GM21723 (cell line): Measurements from ENCODE around the gene BRD4.

Source experiments
- ATAC-seq: cut with Tn5 transposase; IDR thresholded peaks from one replicate; pipeline ENCODE4 v1.9.1; 2021; ENCODE audit warnings: mild to moderate bottlenecking, moderate library complexity; ENCODE audit not compliant: unreplicated experiment

The BRD4 gene

GRCh38 chr19:15268192-15268927 is 64.0 kb downstream of the BRD4 start:
- ATAC-seq, result no peak

GRCh38 chr19:15266683-15267082 is 65.7 kb downstream of the BRD4 start:
- no peak for ATAC-seq

GRCh38 chr19:15265850-15266248 is 66.5 kb downstream of the BRD4 start:
- ATAC-seq, result no peak

GRCh38 chr19:15265214-15265849 is 67.0 kb downstream of the BRD4 start:
- no peak for ATAC-seq

GRCh38 chr19:15264933-15265206 is 67.5 kb downstream of the BRD4 start:
- ATAC-seq, result no peak

GRCh38 chr19:15264061-15264932 is 68.0 kb downstream of the BRD4 start:
- ATAC-seq, result no peak

- ATAC-seq, result no peak
Measured at GRCh38 chr19:15263361-15263985, 68.9 kb downstream of the BRD4 start.

GRCh38 chr19:15262011-15262410 is 70.3 kb downstream of the BRD4 start:
- ATAC-seq, result no peak

GRCh38 chr19:15260939-15261338 is 71.4 kb downstream of the BRD4 start:
- no peak for ATAC-seq

GRCh38 chr19:15259907-15260306 is 72.4 kb downstream of the BRD4 start:
- no peak for ATAC-seq

GRCh38 chr19:15257782-15258181 is 74.6 kb downstream of the BRD4 start:
- ATAC-seq, result no peak

- no peak for ATAC-seq
Measured at GRCh38 chr19:15256708-15257331, 75.5 kb downstream of the BRD4 start.

- ATAC-seq, result no peak
Measured at GRCh38 chr19:15255359-15255990, 76.9 kb downstream of the BRD4 start.

GRCh38 chr19:15254547-15254946 is 77.8 kb downstream of the BRD4 start:
- no peak for ATAC-seq

GRCh38 chr19:15253513-15253912 is 78.8 kb downstream of the BRD4 start:
- ATAC-seq, result no peak

GRCh38 chr19:15253061-15253460 is 79.3 kb downstream of the BRD4 start:
- no peak for ATAC-seq

GRCh38 chr19:15252398-15253018 is 79.8 kb downstream of the BRD4 start:
- ATAC-seq, result no peak

- no peak for ATAC-seq
Measured at GRCh38 chr19:15251749-15252397, 80.5 kb downstream of the BRD4 start.

GRCh38 chr19:15251010-15251748 is 81.2 kb downstream of the BRD4 start:
- no peak for ATAC-seq
